A673 (cell line): ENCODE measurements around the gene SSBP3. TPM values are rescaled to one million over a fixed set of nuclear protein-coding genes. Genes with fewer than 3 reads are reported as not detected.

Source experiments
- BruUV-seq: library from RNA; stranded (reverse); fragments of 400-500 nt; replicated peaks from 2 replicates; lab custom pipeline; 2021; lab: Mats Ljungman, UMichigan
- CTCF ChIA-PET: fragments of 300-600 bp; sonication (Branson Sonifier 250); formaldehyde crosslinking; loops from one replicate; lab custom pipeline; 2022; ENCODE audit warnings: antibody characterized with exemption; lab: Charles Lee
- POLR2A ChIA-PET: fragments of 300-600 bp; sonication (Branson Sonifier 250); formaldehyde crosslinking; loops from one replicate; lab custom pipeline; 2022; ENCODE audit warnings: antibody characterized with exemption; ENCODE audit not compliant: low non-redundant PET; lab: Charles Lee
- DNase-seq: peaks from one replicate; pipeline ENCODE4 v3.0.0-alpha.2; 2015; ENCODE audit warnings: low spot score
- H3K27ac ChIP-seq: fragments of 200-600 bp; sonication (generic); 2 replicates; pipeline ENCODE4 v1.5.1; 2016; ENCODE audit warnings: mixed run types, low read depth, mild to moderate bottlenecking, mixed read lengths, antibody characterized with exemption, low read length; ENCODE audit not compliant: poor library complexity, severe bottlenecking
- H3K27me3 ChIP-seq: fragments of 200-600 bp; sonication (generic); replicated peaks from 2 replicates; pipeline ENCODE4 v1.6.1; 2017; ENCODE audit warnings: mixed run types, low read depth, mild to moderate bottlenecking, mixed read lengths, antibody characterized with exemption, low read length; ENCODE audit not compliant: insufficient read depth, poor library complexity
- H3K36me3 ChIP-seq: fragments of 200-600 bp; sonication (generic); 2 replicates; pipeline ENCODE4 v1.6.1; 2016; ENCODE audit warnings: mixed run types, mild to moderate bottlenecking, mixed read lengths, antibody characterized with exemption, low read length; ENCODE audit not compliant: insufficient read depth, poor library complexity, severe bottlenecking
- H3K4me1 ChIP-seq: fragments of 200-600 bp; sonication (generic); 2 replicates; pipeline ENCODE4 v1.6.1; 2017; ENCODE audit warnings: mixed run types, mild to moderate bottlenecking, mixed read lengths, antibody characterized with exemption, low read length; ENCODE audit not compliant: insufficient read depth, poor library complexity, severe bottlenecking
- H3K4me3 ChIP-seq: fragments of 200-600 bp; sonication (generic); 2 replicates; pipeline ENCODE4 v1.5.1; 2016; ENCODE audit warnings: low read depth, mixed run types, mild to moderate bottlenecking, mixed read lengths, low read length; ENCODE audit not compliant: poor library complexity, severe bottlenecking
- H3K9me3 ChIP-seq: fragments of 200-600 bp; sonication (generic); 2 replicates; pipeline ENCODE4 v1.6.1; 2016; ENCODE audit warnings: mixed run types, low read depth, mild to moderate bottlenecking, mixed read lengths, antibody characterized with exemption, low read length; ENCODE audit not compliant: poor library complexity, severe bottlenecking
- EZH2 ChIP-seq: fragments of 200-600 bp; sonication (generic); IDR thresholded peaks from 2 replicates; pipeline ENCODE4 v1.6.1; 2017; ENCODE audit warnings: borderline replicate concordance, low read depth, mild to moderate bottlenecking, mixed read lengths, antibody characterized with exemption, low read length; ENCODE audit not compliant: poor library complexity, severe bottlenecking
- intact Hi-C: fragments of 100-400 bp; cut with micrococcal nuclease; formaldehyde crosslinking; loops from one replicate; pipeline ENCODE4 v1.10.0; 2022; ENCODE audit not compliant: unreplicated experiment
- total RNA-seq: library from RNA; stranded (reverse); gene quantifications from 2 replicates; pipeline ENCODE4 v1.2.3, GENCODE V29; 2021
- TF ChIP-seq, protein P1 (sequence below): fragments of 300-800, 200-600 bp; sonication (generic); conservative IDR thresholded peaks from 2 replicates; pipeline ENCODE4 v1.5.1; 2017; ENCODE audit warnings: low read depth, mild to moderate bottlenecking, antibody characterized with exemption, low read length, moderate library complexity, mixed read lengths

SSBP3 gene
- total RNA-seq, 1 experiment from 2014 or later: 43.0 TPM

DNA sequence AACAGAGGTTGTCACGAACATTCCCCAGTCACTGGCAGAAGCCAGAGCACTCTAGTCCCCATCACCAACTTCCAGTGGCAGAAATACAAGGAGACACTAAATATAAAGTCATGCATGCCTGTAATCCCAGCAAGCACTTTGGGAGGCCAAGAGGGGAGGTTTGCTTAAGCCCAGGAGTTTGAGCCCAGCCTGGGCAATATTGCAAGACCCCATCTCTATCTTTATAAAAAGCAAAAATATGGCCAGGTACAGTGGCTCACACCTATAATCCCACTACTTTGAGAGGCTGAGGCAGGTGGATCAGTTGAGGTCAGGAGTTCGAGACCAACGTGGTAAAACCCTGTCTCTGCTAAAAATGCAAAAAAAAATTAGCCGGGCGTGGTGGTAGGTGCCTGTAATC, 212.7 kb downstream of the SSBP3 start:
- Histone ChIP-seq H3K36me3 (no peaks in the 10 kb centered on the region), H3K9me3 (no peaks in the 10 kb centered on the region), H3K27ac (no peak overlapping the region), H3K4me1 (no peaks in the 10 kb centered on the region), H3K4me3 (no peak overlapping the region), H3K27me3 (no peaks in the 10 kb centered on the region)
- no peak for DNase-seq
- CTCF ChIA-PET: no interaction called here
- TF ChIP-seq, protein P1, sequence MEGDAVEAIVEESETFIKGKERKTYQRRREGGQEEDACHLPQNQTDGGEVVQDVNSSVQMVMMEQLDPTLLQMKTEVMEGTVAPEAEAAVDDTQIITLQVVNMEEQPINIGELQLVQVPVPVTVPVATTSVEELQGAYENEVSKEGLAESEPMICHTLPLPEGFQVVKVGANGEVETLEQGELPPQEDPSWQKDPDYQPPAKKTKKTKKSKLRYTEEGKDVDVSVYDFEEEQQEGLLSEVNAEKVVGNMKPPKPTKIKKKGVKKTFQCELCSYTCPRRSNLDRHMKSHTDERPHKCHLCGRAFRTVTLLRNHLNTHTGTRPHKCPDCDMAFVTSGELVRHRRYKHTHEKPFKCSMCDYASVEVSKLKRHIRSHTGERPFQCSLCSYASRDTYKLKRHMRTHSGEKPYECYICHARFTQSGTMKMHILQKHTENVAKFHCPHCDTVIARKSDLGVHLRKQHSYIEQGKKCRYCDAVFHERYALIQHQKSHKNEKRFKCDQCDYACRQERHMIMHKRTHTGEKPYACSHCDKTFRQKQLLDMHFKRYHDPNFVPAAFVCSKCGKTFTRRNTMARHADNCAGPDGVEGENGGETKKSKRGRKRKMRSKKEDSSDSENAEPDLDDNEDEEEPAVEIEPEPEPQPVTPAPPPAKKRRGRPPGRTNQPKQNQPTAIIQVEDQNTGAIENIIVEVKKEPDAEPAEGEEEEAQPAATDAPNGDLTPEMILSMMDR: no peak
- no peak for TF ChIP-seq EZH2
- BruUV-seq: no TSS peak
- POLR2A ChIA-PET: no interaction called here
- intact Hi-C loops: no loop called here

DNA sequence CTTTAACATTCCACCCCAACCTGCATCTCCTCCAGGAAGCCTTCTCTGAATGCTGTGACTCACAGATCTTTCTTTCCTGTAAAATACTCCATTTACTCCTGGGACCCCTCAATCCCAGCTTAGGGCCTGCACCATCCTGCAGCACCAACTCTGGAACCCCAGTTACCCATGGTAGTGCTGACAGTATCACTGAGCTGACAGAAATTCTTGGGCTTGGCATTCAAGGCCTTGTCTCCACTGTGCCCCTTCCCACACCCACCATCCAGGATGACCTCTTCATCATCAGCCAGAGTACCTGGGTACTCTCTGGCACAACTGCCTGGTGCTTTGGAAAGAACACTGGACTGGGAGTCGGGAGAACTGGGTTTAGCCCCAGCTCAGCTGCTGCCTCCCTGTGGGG, 214.7 kb downstream of the SSBP3 start:
- ChIA-PET CTCF (no interaction called here), POLR2A (no interaction called here)
- no peak for DNase-seq
- BruUV-seq: no TSS peak
- Histone ChIP-seq H3K27ac (no peak overlapping the region), H3K36me3 (no peaks in the 10 kb centered on the region), H3K4me1 (no peaks in the 10 kb centered on the region), H3K4me3 (no peak overlapping the region), H3K9me3 (no peaks in the 10 kb centered on the region), H3K27me3 (no peaks in the 10 kb centered on the region)
- TF ChIP-seq, protein P1: no peak
- TF ChIP-seq EZH2: no peak
- intact Hi-C loops: no loop called here

DNA sequence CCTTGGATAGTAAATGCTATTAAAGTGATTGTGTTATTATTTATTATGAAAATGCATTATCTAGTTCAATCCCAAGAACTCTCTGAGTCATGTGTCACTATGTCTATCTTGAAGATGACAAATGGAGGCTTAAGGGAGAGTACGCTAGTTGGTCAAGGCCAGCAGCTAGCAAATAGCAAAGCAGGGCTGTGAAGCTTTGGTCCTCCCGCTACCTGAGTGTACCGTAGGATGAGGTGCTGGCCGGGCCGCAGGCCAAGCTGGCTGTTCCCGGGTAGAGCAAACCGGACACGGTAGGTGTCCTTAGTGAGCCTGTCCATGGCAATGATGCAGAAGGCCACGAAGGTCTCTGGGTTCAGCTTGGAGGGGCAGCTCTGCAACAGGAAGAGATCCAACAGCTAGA, 215.7 kb downstream of the SSBP3 start:
- intact Hi-C loops: no loop called here
- no peak for DNase-seq
- H3K27ac ChIP-seq: no peak overlapping the region
- POLR2A ChIA-PET: no interaction called here
- H3K27me3 ChIP-seq: no peaks in the 10 kb centered on the region
- H3K4me3 ChIP-seq: no peak overlapping the region
- CTCF ChIA-PET: no interaction called here
- no peaks in the 10 kb centered on the region for H3K36me3 ChIP-seq
- no peaks in the 10 kb centered on the region for H3K4me1 ChIP-seq
- BruUV-seq: no TSS peak
- TF ChIP-seq, protein P1: no peak
- TF ChIP-seq EZH2: no peak
- H3K9me3 ChIP-seq: no peaks in the 10 kb centered on the region
